ENCODE results near the gene CDCA7L.
"Not testable (repeated sequence)": the region's sequence is repeated elsewhere in the genome, so short reads cannot be mapped to it uniquely, and the experiment has no call there.

The CDCA7L gene

GRCh38 chr7:21910253-21910652 is 35.4 kb downstream of the CDCA7L start:
- no peak for DNase-seq (ENCODE audit: low spot score)

GRCh38 chr7:21908746-21909145 is 37.0 kb downstream of the CDCA7L start:
- DNase-seq (ENCODE audit: low spot score), result no peak

GRCh38 chr7:21903020-21903786 is 42.5 kb downstream of the CDCA7L start:
- DNase-seq (ENCODE audit: low spot score), result peak; percentile 49

- peak; percentile 63 for DNase-seq (ENCODE audit: low spot score)
Measured at GRCh38 chr7:21902240-21902639, 43.5 kb downstream of the CDCA7L start.

- DNase-seq (ENCODE audit: low spot score), result no peak
Measured at GRCh38 chr7:21898265-21898930, 47.3 kb downstream of the CDCA7L start.

- DNase-seq (ENCODE audit: low spot score), result no peak
Measured at GRCh38 chr7:21893401-21893800, 52.3 kb downstream of the CDCA7L start.

GRCh38 chr7:21891291-21891690 is 54.4 kb downstream of the CDCA7L start:
- no peak for DNase-seq (ENCODE audit: low spot score)

GRCh38 chr7:21887779-21888178 is 57.9 kb downstream of the CDCA7L start:
- DNase-seq (ENCODE audit: low spot score), result no peak

GRCh38 chr7:21887353-21887752 is 58.3 kb downstream of the CDCA7L start:
- DNase-seq (ENCODE audit: low spot score), result no peak

- DNase-seq (ENCODE audit: low spot score), result no peak
Measured at GRCh38 chr7:21886396-21886795, 59.3 kb downstream of the CDCA7L start.

- DNase-seq (ENCODE audit: low spot score), result no peak
Measured at GRCh38 chr7:21884496-21884895, 61.2 kb downstream of the CDCA7L start.

GRCh38 chr7:21883501-21883900 is 62.2 kb downstream of the CDCA7L start:
- DNase-seq (ENCODE audit: low spot score), result not testable (repeated sequence)

GRCh38 chr7:21883069-21883468 is 62.6 kb downstream of the CDCA7L start:
- no peak for DNase-seq (ENCODE audit: low spot score)

GRCh38 chr7:21869785-21870402 is 75.8 kb downstream of the CDCA7L start:
- peak; percentile 27 for DNase-seq (ENCODE audit: low spot score)

- DNase-seq (ENCODE audit: low spot score), result no peak
Measured at GRCh38 chr7:21868576-21868850, 77.2 kb downstream of the CDCA7L start.

GRCh38 chr7:21867816-21868575 is 77.7 kb downstream of the CDCA7L start:
- no peak for DNase-seq (ENCODE audit: low spot score)

- no peak for DNase-seq (ENCODE audit: low spot score)
Measured at GRCh38 chr7:21867226-21867625, 78.5 kb downstream of the CDCA7L start.

GRCh38 chr7:21866731-21867130 is 79.0 kb downstream of the CDCA7L start:
- no peak for DNase-seq (ENCODE audit: low spot score)

- not testable (repeated sequence) for DNase-seq (ENCODE audit: low spot score)
Measured at GRCh38 chr7:21865631-21866204, 80.0 kb downstream of the CDCA7L start.

GRCh38 chr7:21851559-21851967 is 94.1 kb downstream of the CDCA7L start:
- no peak for DNase-seq (ENCODE audit: low spot score)
